T-cell (primary cell): ENCODE measurements around the gene MAMDC2. TPM values are rescaled to one million over a fixed set of nuclear protein-coding genes. Genes with fewer than 3 reads are reported as not detected.
"Not testable (repeated sequence)": the region's sequence is repeated elsewhere in the genome, so short reads cannot be mapped to it uniquely, and the experiment has no call there.

ENCODE experiments used
- ATAC-seq, 4 experiments: fragments of 200-7000 bp in 3 of 4; fragments of 150-1000 bp in 1 of 4; cut with Tn5 transposase; replicated peaks in 1 of 4; 1 replicate in 3 of 4; 2 replicates in 1 of 4; pipeline ENCODE4 v1.10.0; 2021; ENCODE audit warnings: moderate library complexity in 3 of 4, mild to moderate bottlenecking in 2 of 4, moderate number of reproducible peaks in 1 of 4
- CTCF ChIA-PET, 2 donors: fragments of 300-600 bp; sonication (Branson Sonifier 250); formaldehyde crosslinking; loops; one replicate each; lab custom pipeline; 2022; ENCODE audit warnings: antibody characterized with exemption in 2 of 2; lab: Charles Lee
- POLR2A ChIA-PET, 2 donors: fragments of 300-600 bp; sonication (Branson Sonifier 250); formaldehyde crosslinking; loops; one replicate each; lab custom pipeline; 2022; ENCODE audit warnings: antibody characterized with exemption in 2 of 2; lab: Charles Lee
- DNase-seq, 35 experiments: peaks; one replicate each; pipeline versions ENCODE4 v3.0.0 to v3.0.0-alpha.2; 2013 to 2023
- H3K27ac ChIP-seq: one replicate; pipeline ENCODE4 v1.5.1; 2013; ENCODE audit warnings: low read length
- H3K27me3 ChIP-seq, 2 experiments: replicated peaks in 1 of 2; 1 replicate in 1 of 2; 2 replicates in 1 of 2; pipeline versions ENCODE4 v1.6.1 to v1.7.0; 2013; ENCODE audit warnings: low read length in 1 of 2, mixed read lengths in 1 of 2; ENCODE audit not compliant: control insufficient read depth in 2 of 2, insufficient read depth in 2 of 2; ENCODE audit errors: extremely low read depth in 1 of 2
- H3K36me3 ChIP-seq, 2 donors: 1 replicate in 1 of 2; 2 replicates in 1 of 2; pipeline versions ENCODE4 v1.6.1 to v1.7.0; 2013; ENCODE audit warnings: low read length in 1 of 2; ENCODE audit not compliant: control insufficient read depth in 2 of 2, insufficient read depth in 1 of 2; ENCODE audit errors: extremely low read depth in 1 of 2
- H3K4me1 ChIP-seq, 2 experiments: 1 replicate in 1 of 2; 2 replicates in 1 of 2; pipeline versions ENCODE4 v1.6.1 to v1.7.0; 2013; ENCODE audit warnings: low read length in 2 of 2, mixed read lengths in 1 of 2; ENCODE audit not compliant: insufficient read depth in 2 of 2, control insufficient read depth in 1 of 2; ENCODE audit errors: extremely low read depth in 1 of 2
- H3K4me3 ChIP-seq, 2 donors: 1 replicate in 1 of 2; 2 replicates in 1 of 2; pipeline versions ENCODE4 v1.5.1 to v1.7.0; 2013; ENCODE audit warnings: mild to moderate bottlenecking in 2 of 2, low read length in 1 of 2, moderate library complexity in 1 of 2; ENCODE audit not compliant: control insufficient read depth in 1 of 2; ENCODE audit errors: extremely low read depth in 1 of 2
- H3K9me3 ChIP-seq: 2 replicates; pipeline ENCODE4 v1.7.0; 2013
- H3K27ac Mint-ChIP-seq, 2 donors: one replicate each; pipeline ENCODE4 v1.8.0; 2020 to 2021; ENCODE audit warnings: mild to moderate bottlenecking in 2 of 2, mixed read lengths in 2 of 2
- H3K27me3 Mint-ChIP-seq, 2 donors: one replicate each; pipeline ENCODE4 v1.8.0; 2021 to 2022; ENCODE audit warnings: mixed read lengths in 2 of 2
- H3K36me3 Mint-ChIP-seq: one replicate; pipeline ENCODE4 v1.8.0; 2021; ENCODE audit warnings: mixed read lengths
- H3K4me1 Mint-ChIP-seq, 3 donors: one replicate each; pipeline ENCODE4 v1.8.0; 2020 to 2022; ENCODE audit warnings: mixed read lengths in 3 of 3, mild to moderate bottlenecking in 1 of 3
- H3K4me3 Mint-ChIP-seq, 3 donors: one replicate each; pipeline ENCODE4 v1.8.0; 2020 to 2022; ENCODE audit warnings: mild to moderate bottlenecking in 3 of 3, mixed read lengths in 3 of 3, moderate library complexity in 3 of 3
- H3K9me3 Mint-ChIP-seq, 3 donors: one replicate each; pipeline ENCODE4 v1.8.0; 2020 to 2022; ENCODE audit warnings: mixed read lengths in 3 of 3
- WGBS: methylation state at CpG from one replicate; pipeline ENCODE4 v1.1.5; 2013; ENCODE audit warnings: missing lambda C conversion rate; ENCODE audit not compliant: insufficient coverage; 5-methylcytosine and 5-hydroxymethylcytosine counted together
- total RNA-seq, 35 experiments: library from RNA in 6 of 35; stranded (reverse) in 6 of 35; fragments of 120-200 nt in 1 of 35; gene quantifications; one replicate each; pipeline versions ENCODE4 v1.2.1 to v1.2.4 and lab custom pipeline; 2013 to 2026

Gene MAMDC2
- total RNA-seq, 5 donors from 2014 or later (not counting 1 experiment from before 2014, with no cell fraction given): 0.09 to 0.19 (median 0.12) TPM; not detected in 2

DNA sequence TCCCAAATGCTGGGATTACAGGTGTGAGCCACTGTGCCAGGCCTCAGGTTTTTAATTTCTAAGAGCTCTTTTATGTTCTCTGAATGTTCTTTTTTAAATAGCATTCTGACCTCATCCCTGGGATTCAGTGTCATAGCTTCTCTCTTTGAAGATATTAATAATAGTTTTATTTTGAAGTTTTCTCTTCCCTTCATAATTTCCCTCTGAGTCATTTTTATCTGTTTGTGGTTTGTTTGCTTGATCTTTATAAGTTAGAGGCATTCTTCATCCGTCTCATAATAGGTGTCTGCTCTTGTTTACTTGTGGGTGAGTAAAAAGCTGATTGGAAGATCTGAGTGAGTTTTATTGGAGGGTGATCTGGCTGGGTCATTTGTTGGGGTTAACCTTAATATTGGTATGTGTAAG lies 12.5 kb upstream of the MAMDC2 start:
- peaks cover 10 to 13% of the 10 kb centered on the region in 2 donors for H3K27me3 Mint-ChIP-seq
- POLR2A ChIA-PET: no interaction called here

DNA sequence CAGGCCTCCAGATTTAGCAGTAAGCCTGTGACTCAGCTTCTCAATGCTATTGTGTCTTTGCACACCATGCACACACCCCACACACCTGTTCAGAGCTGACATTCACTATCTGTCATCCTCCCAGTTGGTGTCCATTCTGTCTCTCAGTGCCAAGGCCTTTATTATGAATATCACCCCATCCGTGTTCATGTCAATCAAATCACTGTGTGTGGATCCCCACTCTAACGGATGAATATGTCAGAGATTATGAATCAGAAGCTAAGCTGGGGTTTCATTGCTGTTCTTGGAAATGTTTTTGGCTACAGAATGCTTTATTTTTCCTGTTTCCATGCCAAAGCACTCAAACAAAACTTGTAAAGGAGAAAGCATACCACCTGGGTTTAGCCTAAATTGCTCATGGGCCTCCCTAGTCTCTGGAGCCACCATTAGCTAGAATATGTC lies 9.4 kb upstream of the MAMDC2 start:
- H3K4me3 ChIP-seq: no peak overlapping the region
- H3K4me1 Mint-ChIP-seq: no peaks in the 10 kb centered on the region
- ChIA-PET CTCF (no interaction called here), POLR2A (no interaction called here)
- H3K4me1 ChIP-seq: no peaks in the 10 kb centered on the region
- H3K27me3 Mint-ChIP-seq: peaks cover 14 to 18% of the 10 kb centered on the region in 2 donors
- H3K9me3 Mint-ChIP-seq: peaks cover 0 to 6% (median 0%) of the 10 kb centered on the region in 3 donors
- H3K36me3 ChIP-seq: no peaks in the 10 kb centered on the region
- ATAC-seq (no peak), DNase-seq (no peak)
- H3K36me3 Mint-ChIP-seq: no peaks in the 10 kb centered on the region
- H3K9me3 ChIP-seq: no peaks in the 10 kb centered on the region
- H3K27me3 ChIP-seq: peaks cover 3 to 8% of the 10 kb centered on the region in 2 experiments
- no peak overlapping the region for H3K4me3 Mint-ChIP-seq
- WGBS: 85% methylated on average over 2 of the region's 2 CpGs
- H3K27ac Mint-ChIP-seq: no peak overlapping the region
- no peak overlapping the region for H3K27ac ChIP-seq

More for the DNA sequence above, 12.5 kb upstream of the MAMDC2 start:
- no peaks in the 10 kb centered on the region for H3K4me1 Mint-ChIP-seq
- H3K4me3 Mint-ChIP-seq: no peak overlapping the region
- Histone ChIP-seq H3K9me3 (no peaks in the 10 kb centered on the region), H3K36me3 (no peaks in the 10 kb centered on the region), H3K4me3 (no peak overlapping the region), H3K27me3 (peaks cover 3 to 8% of the 10 kb centered on the region in 2 experiments), H3K4me1 (no peaks in the 10 kb centered on the region), H3K27ac (no peak overlapping the region)
- CTCF ChIA-PET: no interaction called here
- H3K9me3 Mint-ChIP-seq: no peaks in the 10 kb centered on the region
- DNase-seq: no peak
- H3K36me3 Mint-ChIP-seq: no peaks in the 10 kb centered on the region
- H3K27ac Mint-ChIP-seq: no peak overlapping the region
- WGBS: no CpG with 5 or more reads among the region's 1 CpG
- no peak for ATAC-seq

DNA sequence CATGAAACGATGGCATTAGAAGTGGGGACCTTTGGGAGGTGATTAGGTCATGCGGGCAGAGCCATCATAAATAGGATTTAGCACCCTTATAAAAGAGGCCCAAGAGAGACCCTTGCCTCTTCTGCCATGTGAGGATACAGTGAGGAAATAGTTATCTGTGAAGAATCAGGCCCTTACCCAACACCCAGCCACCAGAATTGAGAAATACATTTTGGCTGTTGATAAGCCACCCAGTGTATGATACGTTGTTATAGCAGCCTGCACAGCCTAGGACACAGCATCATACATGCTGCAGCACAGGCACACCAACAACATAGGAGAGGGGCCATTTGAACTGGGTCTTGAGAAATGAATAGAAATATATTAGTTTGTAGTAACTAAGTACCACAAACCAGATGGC lies 8.0 kb upstream of the MAMDC2 start:
- Histone ChIP-seq H3K36me3 (no peaks in the 10 kb centered on the region), H3K4me3 (no peak overlapping the region), H3K4me1 (no peaks in the 10 kb centered on the region), H3K27me3 (peaks cover 3 to 8% of the 10 kb centered on the region in 2 experiments), H3K9me3 (no peaks in the 10 kb centered on the region), H3K27ac (no peak overlapping the region)
- no peak overlapping the region for H3K4me3 Mint-ChIP-seq
- CTCF ChIA-PET: no interaction called here
- H3K36me3 Mint-ChIP-seq: no peaks in the 10 kb centered on the region
- no peak overlapping the region for H3K27ac Mint-ChIP-seq
- ATAC-seq: no peak
- H3K27me3 Mint-ChIP-seq: peaks cover 17 to 20% of the 10 kb centered on the region in 2 donors
- no peak for DNase-seq
- no CpG with 5 or more reads among the region's 3 CpGs for WGBS
- peaks cover 0 to 6% (median 0%) of the 10 kb centered on the region in 3 donors for H3K9me3 Mint-ChIP-seq
- no peaks in the 10 kb centered on the region for H3K4me1 Mint-ChIP-seq
- POLR2A ChIA-PET: no interaction called here

DNA sequence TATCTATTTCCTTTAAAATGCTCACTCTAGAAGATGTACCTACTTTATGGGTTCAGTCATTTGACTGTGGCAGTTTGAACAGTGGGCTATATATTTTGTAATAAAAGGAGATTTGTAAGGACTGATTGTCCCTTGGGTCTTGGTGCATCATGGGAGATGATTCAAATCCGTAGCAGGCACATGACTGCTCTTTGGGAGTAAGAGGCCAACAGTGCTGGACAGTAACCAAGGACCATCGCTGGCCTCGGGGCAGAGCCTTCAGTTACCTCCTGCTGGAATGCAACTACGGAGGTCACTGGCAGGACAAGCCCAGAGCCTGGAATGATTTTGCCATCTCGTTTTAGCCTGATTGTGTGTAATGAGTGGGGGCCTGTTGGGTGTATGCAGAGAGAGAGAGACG lies 7.0 kb upstream of the MAMDC2 start:
- ChIA-PET CTCF (no interaction called here), POLR2A (no interaction called here)
- peaks cover 22 to 23% of the 10 kb centered on the region in 2 donors for H3K27me3 Mint-ChIP-seq
- no peak for DNase-seq
- WGBS: 76% methylated on average over 6 of the region's 6 CpGs
- Histone ChIP-seq H3K36me3 (no peaks in the 10 kb centered on the region), H3K4me1 (no peaks in the 10 kb centered on the region), H3K27ac (no peak overlapping the region), H3K9me3 (no peaks in the 10 kb centered on the region), H3K4me3 (no peak overlapping the region), H3K27me3 (peaks cover 3 to 6% of the 10 kb centered on the region in 2 experiments)
- H3K36me3 Mint-ChIP-seq: no peaks in the 10 kb centered on the region
- no peak overlapping the region for H3K27ac Mint-ChIP-seq
- H3K4me1 Mint-ChIP-seq: no peaks in the 10 kb centered on the region
- no peak overlapping the region for H3K4me3 Mint-ChIP-seq
- no peak for ATAC-seq
- H3K9me3 Mint-ChIP-seq: peaks cover 0 to 6% (median 0%) of the 10 kb centered on the region in 3 donors

DNA sequence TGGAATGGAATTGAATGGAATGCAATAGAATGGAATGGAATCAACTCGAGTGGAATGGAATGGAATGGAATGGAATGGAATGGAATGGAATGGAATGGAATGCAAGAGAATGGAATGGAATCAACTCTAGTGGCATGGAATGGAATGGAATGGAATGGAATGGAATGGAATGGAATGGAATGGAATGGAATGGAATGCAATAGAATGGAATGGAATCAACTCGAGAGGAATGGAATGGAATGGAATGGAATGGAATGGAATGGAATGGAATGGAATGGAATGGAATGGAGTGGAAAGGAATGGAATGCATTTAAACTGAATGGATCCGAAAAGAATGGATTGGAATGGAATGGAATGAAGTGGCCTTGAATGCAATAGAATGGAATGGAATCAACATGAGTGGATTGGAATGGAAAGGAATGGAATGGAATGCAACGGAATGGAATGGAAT lies 5.5 kb upstream of the MAMDC2 start:
- DNase-seq, H3K4me1 ChIP-seq, H3K4me3 Mint-ChIP-seq, H3K9me3 Mint-ChIP-seq, CTCF ChIA-PET, H3K27ac ChIP-seq, H3K36me3 ChIP-seq, H3K9me3 ChIP-seq, ATAC-seq, H3K4me3 ChIP-seq, H3K4me1 Mint-ChIP-seq, H3K36me3 Mint-ChIP-seq, H3K27ac Mint-ChIP-seq, POLR2A ChIA-PET: not testable (repeated sequence)
- H3K27me3 ChIP-seq: peaks cover 6 to 15% of the 10 kb centered on the region in 2 experiments
- WGBS: 66% methylated on average over 4 of the region's 4 CpGs
- peaks cover 34 to 35% of the 10 kb centered on the region in 2 donors for H3K27me3 Mint-ChIP-seq

DNA sequence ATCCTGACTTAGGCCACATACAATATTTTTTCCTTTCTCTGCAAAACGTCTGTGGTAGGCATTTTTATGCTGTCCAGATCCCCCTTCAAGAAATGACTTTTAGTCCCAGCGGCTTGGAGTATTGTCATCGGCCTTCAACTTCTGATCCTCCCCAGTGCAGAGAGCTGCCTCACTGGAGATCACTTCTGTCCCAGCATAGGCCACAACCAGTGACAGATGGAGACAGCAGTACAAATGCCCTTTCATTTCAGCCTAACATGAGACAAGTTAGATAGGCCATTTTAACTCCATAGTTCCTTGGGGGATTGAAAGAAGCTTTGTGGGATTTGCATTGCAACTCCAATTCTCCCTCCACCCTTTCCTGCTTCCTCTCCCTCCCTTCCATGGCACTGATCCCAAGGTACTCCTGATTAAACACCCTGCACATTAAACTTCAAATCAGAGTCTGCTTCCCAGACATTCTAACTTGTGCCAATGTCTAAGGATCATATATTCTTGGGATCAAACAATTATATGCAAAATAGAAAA lies 3.2 kb upstream of the MAMDC2 start:
- Mint-ChIP-seq H3K36me3 (no peaks in the 10 kb centered on the region), H3K9me3 (peaks cover 0 to 6% (median 0%) of the 10 kb centered on the region in 3 donors), H3K4me3 (no peak overlapping the region), H3K27me3 (peaks cover 43 to 47% of the 10 kb centered on the region in 2 donors), H3K27ac (no peak overlapping the region), H3K4me1 (peaks cover 6 to 11% (median 8%) of the 10 kb centered on the region in 3 donors)
- Histone ChIP-seq H3K9me3 (no peaks in the 10 kb centered on the region), H3K4me3 (no peak overlapping the region), H3K27me3 (peaks cover 7 to 33% of the 10 kb centered on the region in 2 experiments), H3K36me3 (no peaks in the 10 kb centered on the region), H3K27ac (no peak overlapping the region), H3K4me1 (peaks cover 0 to 8% of the 10 kb centered on the region in 2 experiments)
- no peak for ATAC-seq
- WGBS: 45% methylated on average over 3 of the region's 3 CpGs
- no peak for DNase-seq
- ChIA-PET CTCF (no interaction called here), POLR2A (no interaction called here)
